ENCODE data around the gene DIRAS1. TPM values are rescaled to one million over a fixed set of nuclear protein-coding genes. Genes with fewer than 3 reads are reported as not detected.

DIRAS1 gene
- total and polyA plus RNA-seq, 2 of the 8 experiments (the other 6 are each of a cell fraction or from before 2014, with no cell fraction given), result 20.2 to 22.3 TPM

DNA sequence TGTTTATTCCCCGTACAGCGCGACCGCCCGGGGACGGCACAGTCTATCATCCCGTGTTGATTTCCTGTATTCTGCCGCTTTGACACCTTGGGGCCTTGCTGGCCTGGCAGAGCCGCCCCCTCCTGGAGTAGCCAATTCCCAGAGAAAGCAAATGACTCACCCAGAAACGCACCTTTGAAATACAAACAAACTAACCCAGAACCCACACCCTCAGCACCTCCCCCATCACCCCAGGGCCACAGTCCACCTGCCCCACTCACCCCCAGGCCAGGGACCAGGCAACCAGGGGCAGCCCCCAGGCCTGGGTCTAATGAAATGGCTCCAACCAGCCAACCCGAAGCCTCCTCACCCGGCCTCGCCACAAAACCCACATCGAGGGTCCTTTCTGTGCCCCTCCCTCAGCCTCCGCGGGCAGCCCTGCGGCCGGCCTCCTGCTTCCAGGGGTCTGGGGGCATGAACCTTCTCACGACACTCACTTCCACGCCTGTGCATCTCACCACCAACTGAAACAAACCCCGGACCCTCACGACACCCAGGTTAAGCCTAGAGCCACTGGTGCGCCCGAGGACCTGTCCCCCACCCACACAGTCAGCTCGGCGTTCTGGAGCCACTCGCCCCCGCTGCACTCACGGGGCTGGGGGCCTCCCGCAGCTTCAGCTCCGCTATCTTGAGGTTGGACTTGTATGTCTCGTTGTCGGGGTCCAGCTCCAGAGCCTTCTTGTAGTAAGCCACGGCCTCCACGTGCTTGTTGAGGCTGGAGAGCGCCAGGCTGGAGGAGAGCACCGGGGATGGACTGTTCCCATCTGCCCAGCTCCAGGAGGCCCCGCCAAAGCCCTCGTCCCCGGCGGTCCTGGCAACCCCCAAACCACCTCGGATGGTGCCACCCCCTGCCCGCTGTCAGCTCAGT is 41.0 kb upstream of the DIRAS1 start:
- Histone ChIP-seq H2BK120ac (replicated peaks; ENCODE audit: low read depth, low read length) (no peak overlapping the region), H3K27ac (ENCODE audit: low read depth, low read length) (no peak overlapping the region), H2BK5ac (ENCODE audit: low read depth, low read length) (no peak overlapping the region), H3K9ac (replicated peaks in 1 of 4; ENCODE audit: extremely low read depth in 1 of 4, low read depth in 3 of 4, low read length in 3 of 4) (no peak overlapping the region), H3K79me1 (ENCODE audit: low read depth, low read length) (no peaks in the 10 kb centered on the region), H2AFZ (ENCODE audit: low read length) (no peak overlapping the region), H4K8ac (ENCODE audit: extremely low read depth, insufficient read depth, low read length) (no peak overlapping the region), H2BK15ac (ENCODE audit: low read length) (no peak overlapping the region), H3K56ac (replicated peaks; ENCODE audit: insufficient read length, low read depth, low read length) (no peak overlapping the region), H3K23ac (ENCODE audit: insufficient read length) (no peak overlapping the region), H3K36me3 (ENCODE audit: control insufficient read depth in 2 of 4, insufficient read depth in 4 of 4, low read length in 3 of 4) (peaks cover 22 to 69% (median 39%) of the 10 kb centered on the region in 4 experiments; a peak in 7 of 8 replicates), H3K23me2 (ENCODE audit: low read depth, low read length) (no peaks in the 10 kb centered on the region), H3K4me2 (ENCODE audit: insufficient read depth in 1 of 2, low read depth in 2 of 2, low read length in 2 of 2) (no peak overlapping the region), H2BK20ac (ENCODE audit: low read length) (no peak overlapping the region), H3K18ac (ENCODE audit: extremely low read depth, low read length) (no peak overlapping the region), H3K4ac (replicated peaks; ENCODE audit: insufficient read length, low read depth, low read length) (no peak overlapping the region), H4K20me1 (replicated peaks in 1 of 2; ENCODE audit: control insufficient read depth in 1 of 2, insufficient read depth in 2 of 2, low read length in 2 of 2) (peaks cover 4 to 13% of the 10 kb centered on the region in 2 experiments), H3K4me1 (replicated peaks in 1 of 4; ENCODE audit: control insufficient read depth in 3 of 4, insufficient read depth in 4 of 4, low read length in 3 of 4) (no peaks in the 10 kb centered on the region), H3K27me3 (replicated peaks in 1 of 4; ENCODE audit: control insufficient read depth in 3 of 4, extremely low read depth in 1 of 4, insufficient read depth in 3 of 4, low read length in 3 of 4) (no peaks in the 10 kb centered on the region), H3K4me3 (ENCODE audit: extremely low read depth in 1 of 4, insufficient read depth in 2 of 4, low read depth in 3 of 4, low read length in 4 of 4) (no peak overlapping the region), H2BK12ac (ENCODE audit: low read depth, low read length) (no peak overlapping the region), H2AK5ac (ENCODE audit: low read depth, low read length) (no peak overlapping the region), H4K91ac (replicated peaks; ENCODE audit: insufficient read length, low read length) (no peak overlapping the region), H3K79me2 (ENCODE audit: control insufficient read depth in 1 of 2, insufficient read depth in 2 of 2, low read length in 2 of 2) (no peaks in the 10 kb centered on the region), H3K9me3 (ENCODE audit: insufficient read depth in 2 of 2, low read depth in 1 of 2, low read length in 1 of 2) (no peaks in the 10 kb centered on the region), H4K5ac (ENCODE audit: insufficient read length, low read depth, low read length) (no peak overlapping the region), H3K14ac (ENCODE audit: insufficient read length) (no peak overlapping the region)
- POLR2A ChIA-PET (ENCODE audit: partially characterized antibody), result no interaction called here
- DNase-seq (ENCODE audit: low read depth in 1 of 2, low spot score in 2 of 2), result no peak
- CTCF ChIA-PET (ENCODE audit: partially characterized antibody), result no interaction called here
- WGBS, 2 experiments (ENCODE audit: extremely low coverage in 1 of 2, insufficient coverage in 1 of 2, insufficient read length in 1 of 2, insufficient replicate concordance in 2 of 2, low coverage in 1 of 2, low lambda C conversion rate in 2 of 2, missing lambda C conversion rate in 1 of 2), result 93% methylated on average over 33 of the region's 43 CpGs; no CpG with 5 or more reads in 1 of the 2 experiments
- FAIRE-seq, result no peak
- TF ChIP-seq SUZ12 (IDR thresholded peaks at IDR 0.05; ENCODE audit: low read length) (no peak), RNF2 (IDR thresholded peaks at IDR 0.05; ENCODE audit: borderline replicate concordance, low read depth, low read length, missing control alignments, poor library complexity, severe bottlenecking) (no peak), RBBP5 (IDR thresholded peaks at IDR 0.05; ENCODE audit: borderline replicate concordance, low read depth, low read length) (no peak), KDM4A (IDR thresholded peaks at IDR 0.05; ENCODE audit: low read depth, low read length, severe bottlenecking) (no peak), HDAC6 (IDR thresholded peaks at IDR 0.05; ENCODE audit: low read depth, low read length) (no peak), SP4 (IDR thresholded peaks at IDR 0.05; ENCODE audit: low read length) (no peak), SIX5 (IDR thresholded peaks at IDR 0.05; ENCODE audit: low read depth, low read length) (no peak), ZNF274 (IDR thresholded peaks at IDR 0.05; ENCODE audit: borderline replicate concordance, extremely low read depth, low read length) (no peak)
- TF ChIP-seq, protein P1, sequence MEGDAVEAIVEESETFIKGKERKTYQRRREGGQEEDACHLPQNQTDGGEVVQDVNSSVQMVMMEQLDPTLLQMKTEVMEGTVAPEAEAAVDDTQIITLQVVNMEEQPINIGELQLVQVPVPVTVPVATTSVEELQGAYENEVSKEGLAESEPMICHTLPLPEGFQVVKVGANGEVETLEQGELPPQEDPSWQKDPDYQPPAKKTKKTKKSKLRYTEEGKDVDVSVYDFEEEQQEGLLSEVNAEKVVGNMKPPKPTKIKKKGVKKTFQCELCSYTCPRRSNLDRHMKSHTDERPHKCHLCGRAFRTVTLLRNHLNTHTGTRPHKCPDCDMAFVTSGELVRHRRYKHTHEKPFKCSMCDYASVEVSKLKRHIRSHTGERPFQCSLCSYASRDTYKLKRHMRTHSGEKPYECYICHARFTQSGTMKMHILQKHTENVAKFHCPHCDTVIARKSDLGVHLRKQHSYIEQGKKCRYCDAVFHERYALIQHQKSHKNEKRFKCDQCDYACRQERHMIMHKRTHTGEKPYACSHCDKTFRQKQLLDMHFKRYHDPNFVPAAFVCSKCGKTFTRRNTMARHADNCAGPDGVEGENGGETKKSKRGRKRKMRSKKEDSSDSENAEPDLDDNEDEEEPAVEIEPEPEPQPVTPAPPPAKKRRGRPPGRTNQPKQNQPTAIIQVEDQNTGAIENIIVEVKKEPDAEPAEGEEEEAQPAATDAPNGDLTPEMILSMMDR (IDR thresholded peaks at IDR 0.05; ENCODE audit: control extremely low read depth in 1 of 3, insufficient read depth in 1 of 3, low read depth in 1 of 3, low read length in 3 of 3), result no peak

Measured in H1 (cell line).